Mucosa of descending colon (tissue), 3 donors: ENCODE results near the gene ISG20. TPM values are rescaled to one million over a fixed set of nuclear protein-coding genes. Genes with fewer than 3 reads are reported as not detected.

Source experiments
- ATAC-seq: fragments of 200-7000 bp; cut with Tn5 transposase; one replicate; pipeline ENCODE4 v1.9.1; 2020; ENCODE audit warnings: mild to moderate bottlenecking, moderate library complexity
- DNase-seq, 3 donors: peaks; one replicate each; pipeline ENCODE4 v3.0.0-alpha.2; 2020
- H3K36me3 ChIP-seq: fragments of 200-600 bp; one replicate; pipeline ENCODE4 v1.8.0; 2021; ENCODE audit warnings: low read depth, mild to moderate bottlenecking
- H3K4me1 ChIP-seq: fragments of 200-600 bp; one replicate; pipeline ENCODE4 v1.8.0; 2021; ENCODE audit warnings: low read depth, mild to moderate bottlenecking
- H3K4me3 ChIP-seq: fragments of 200-600 bp; one replicate; pipeline ENCODE4 v1.8.0; 2021; ENCODE audit warnings: mild to moderate bottlenecking
- H3K9me3 ChIP-seq: fragments of 200-600 bp; one replicate; pipeline ENCODE4 v1.8.0; 2021; ENCODE audit warnings: mild to moderate bottlenecking
- CTCF ChIP-seq: fragments of 200-600 bp; IDR thresholded peaks from one replicate; pipeline ENCODE4 v1.8.0; 2022; ENCODE audit warnings: antibody characterized with exemption, mild to moderate bottlenecking
- intact Hi-C, 2 donors: fragments of 100-400 bp; cut with DNase I in 1 of 2; cut with micrococcal nuclease in 1 of 2; formaldehyde crosslinking; loops; one replicate each; pipeline versions ENCODE4 v1.11.0 to v1.11.1; 2022; cut with DNase I, micrococcal nuclease
- total RNA-seq, 3 donors: library from RNA; stranded (reverse); fragmentation: NEBNext Ultra II Directional in 2 of 3; extraction: Animal tissue kit (Norgen Biotek cat#: 25700) in 2 of 3; gene quantifications; one replicate each; pipeline versions ENCODE4 v1.2.1 to v1.2.4, GENCODE V29; 2021 to 2023
- donor health status: DM: no; HTN: no; CAD: no; lungs with moderate emphysema.
- donor health status: DM: no; HTN: no; CAD: no.
- donor health status: DM: no; HTN: yes; CAD: no.

ISG20 gene
- total RNA-seq, 3 donors from 2014 or later, result 32.2 to 69.0 (median 55.4) TPM

- H3K4me3 ChIP-seq, result no peak overlapping the region
- ATAC-seq (no peak), DNase-seq (no peak)
- no peaks in the 10 kb centered on the region for H3K36me3 ChIP-seq
- no peak for TF ChIP-seq CTCF
- no peaks in the 10 kb centered on the region for H3K4me1 ChIP-seq
- intact Hi-C loops, result no loop called here
- no peaks in the 10 kb centered on the region for H3K9me3 ChIP-seq
Measured at GRCh38 chr15:88686166-88686565, 47.4 kb downstream of the ISG20 start.

- Histone ChIP-seq H3K4me1 (no peaks in the 10 kb centered on the region), H3K4me3 (no peak overlapping the region), H3K36me3 (no peaks in the 10 kb centered on the region), H3K9me3 (no peaks in the 10 kb centered on the region)
- no peak for DNase-seq
- intact Hi-C loops, result no loop called here
- no peak for ATAC-seq
- TF ChIP-seq CTCF, result no peak
Measured at GRCh38 chr15:88688394-88688933, 49.6 kb downstream of the ISG20 start.

GRCh38 chr15:88690331-88690730 is 51.5 kb downstream of the ISG20 start:
- H3K4me1 ChIP-seq, result no peaks in the 10 kb centered on the region
- no peaks in the 10 kb centered on the region for H3K9me3 ChIP-seq
- intact Hi-C loops, result no loop called here
- no peaks in the 10 kb centered on the region for H3K36me3 ChIP-seq
- DNase-seq (no peak), ATAC-seq (no peak)
- TF ChIP-seq CTCF, result no peak
- no peak overlapping the region for H3K4me3 ChIP-seq

- intact Hi-C loops, result no loop called here
- DNase-seq (no peak), ATAC-seq (no peak)
- Histone ChIP-seq H3K4me1 (no peaks in the 10 kb centered on the region), H3K9me3 (no peaks in the 10 kb centered on the region), H3K4me3 (no peak overlapping the region), H3K36me3 (no peaks in the 10 kb centered on the region)
- TF ChIP-seq CTCF, result no peak
Measured at GRCh38 chr15:88693191-88693590, 54.4 kb downstream of the ISG20 start.

GRCh38 chr15:88695101-88695500 is 56.3 kb downstream of the ISG20 start:
- Histone ChIP-seq H3K36me3 (no peaks in the 10 kb centered on the region), H3K9me3 (no peaks in the 10 kb centered on the region), H3K4me1 (no peaks in the 10 kb centered on the region), H3K4me3 (no peak overlapping the region)
- no peak for DNase-seq
- intact Hi-C loops, result no loop called here
- TF ChIP-seq CTCF, result no peak
- no peak for ATAC-seq

GRCh38 chr15:88695691-88696251 is 57.0 kb downstream of the ISG20 start:
- H3K4me3 ChIP-seq, result no peak overlapping the region
- DNase-seq (no peak), ATAC-seq (no peak)
- no peak for TF ChIP-seq CTCF
- intact Hi-C loops, result no loop called here
- no peaks in the 10 kb centered on the region for H3K4me1 ChIP-seq
- H3K9me3 ChIP-seq, result no peaks in the 10 kb centered on the region
- H3K36me3 ChIP-seq, result no peaks in the 10 kb centered on the region
